ENCODE measurements around the gene ZBED4.
A peak's percentile ranks its signal among the peaks of the same experiment; 100 is the strongest.

ZBED4 gene

DNA sequence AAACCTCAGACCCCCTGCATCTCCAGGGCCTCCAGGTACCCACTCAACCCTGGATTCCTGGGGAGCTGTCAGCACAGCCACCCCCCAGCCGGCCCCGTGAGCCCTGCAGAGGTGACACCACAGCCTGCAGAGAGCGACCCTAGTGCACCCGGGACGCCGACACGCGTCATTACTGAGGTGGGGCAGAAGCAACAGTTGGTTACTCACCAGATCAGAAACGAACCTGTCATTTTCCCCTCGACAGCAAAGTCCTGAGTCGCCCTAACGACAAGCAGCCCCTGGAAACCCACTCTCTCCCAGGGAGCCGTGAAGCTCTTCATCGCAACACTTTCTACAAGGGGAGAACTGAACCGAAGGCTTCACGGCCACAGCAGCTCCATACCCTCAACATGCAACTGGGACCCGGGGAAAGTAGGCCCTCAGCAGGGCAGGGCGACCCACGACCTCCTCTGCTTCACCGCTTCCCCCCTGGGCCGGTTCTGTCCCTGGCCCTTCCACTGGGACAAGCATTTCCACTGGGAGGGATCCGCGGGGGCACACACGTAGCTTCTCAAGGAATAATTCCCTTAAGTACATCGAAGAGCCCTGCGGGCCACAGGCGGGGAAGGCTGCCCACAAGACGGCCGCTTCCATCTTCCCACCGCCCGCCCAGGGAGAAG is 27.6 kb upstream of the ZBED4 start:
- H3K27ac ChIP-seq = peak overlapping the region; percentile 64
- DNase-seq (ENCODE audit: low read depth, low spot score) = no peak

DNA sequence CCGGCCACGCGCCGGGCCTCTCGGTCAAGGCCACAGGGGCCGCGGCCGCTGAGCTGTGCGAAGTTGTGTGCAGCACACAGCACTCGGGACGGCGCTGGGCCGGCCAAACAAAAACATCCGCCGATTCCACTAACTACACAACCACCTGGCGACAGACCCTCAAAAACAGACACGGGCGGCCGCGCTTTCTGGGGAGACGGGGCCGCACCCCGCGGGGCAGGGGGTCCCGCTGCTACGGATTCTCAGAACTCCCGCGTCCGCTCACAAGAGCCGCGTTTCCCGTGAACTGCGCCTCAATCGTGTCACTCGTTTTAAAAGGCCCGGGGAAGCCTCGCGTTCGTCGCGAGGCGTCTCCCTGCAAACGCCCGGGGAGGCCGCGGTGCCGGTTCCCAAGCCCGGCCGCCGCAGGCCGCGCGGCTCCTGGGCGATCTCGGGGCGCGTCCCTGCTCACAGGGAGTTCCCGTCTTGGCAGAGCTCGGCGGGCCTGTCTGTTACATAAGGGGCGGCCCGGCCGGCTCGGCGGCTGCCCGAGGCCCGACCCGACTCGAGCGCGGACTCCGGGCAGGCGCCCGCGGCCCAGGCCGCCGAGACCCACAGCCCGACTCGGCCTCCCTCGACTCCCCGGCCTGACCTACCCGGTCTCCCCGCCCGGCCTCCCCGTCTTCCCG is 26.9 kb upstream of the ZBED4 start:
- DNase-seq (ENCODE audit: low read depth, low spot score) = no peak
- H3K27ac ChIP-seq = peak overlapping the region; percentile 64

DNA sequence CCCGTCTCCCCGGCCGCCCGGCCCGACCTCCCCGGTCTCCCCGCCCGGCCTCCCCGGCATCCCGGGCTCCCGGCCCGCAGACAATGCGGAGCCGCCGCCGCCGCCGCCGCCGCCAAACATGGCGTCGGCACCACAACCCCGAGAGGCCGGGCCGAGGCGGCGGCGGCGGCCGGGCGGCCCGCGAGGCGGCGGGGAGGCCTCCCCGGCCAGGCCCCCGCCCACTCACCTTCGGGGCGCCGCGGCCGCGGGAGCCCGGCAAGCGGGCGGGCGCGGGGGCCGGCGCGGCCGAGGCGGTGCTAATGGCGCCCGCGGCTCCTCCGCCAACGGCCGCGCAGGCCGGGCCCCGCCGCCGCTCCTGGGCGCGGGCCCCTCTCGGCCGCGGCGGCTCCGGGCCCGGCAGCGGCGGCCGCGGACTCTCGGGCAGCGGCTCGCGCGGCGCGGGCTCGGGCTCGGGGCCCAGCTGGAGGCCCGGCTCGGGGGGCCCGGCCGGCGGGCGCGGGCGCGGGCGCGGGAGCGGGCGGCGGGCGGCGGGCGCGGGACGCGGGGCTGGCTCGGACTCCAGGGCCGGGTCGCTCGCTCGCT is 26.3 kb upstream of the ZBED4 start:
- peak overlapping the region; percentile 64 for H3K27ac ChIP-seq
- no peak for DNase-seq (ENCODE audit: low read depth, low spot score)

DNA sequence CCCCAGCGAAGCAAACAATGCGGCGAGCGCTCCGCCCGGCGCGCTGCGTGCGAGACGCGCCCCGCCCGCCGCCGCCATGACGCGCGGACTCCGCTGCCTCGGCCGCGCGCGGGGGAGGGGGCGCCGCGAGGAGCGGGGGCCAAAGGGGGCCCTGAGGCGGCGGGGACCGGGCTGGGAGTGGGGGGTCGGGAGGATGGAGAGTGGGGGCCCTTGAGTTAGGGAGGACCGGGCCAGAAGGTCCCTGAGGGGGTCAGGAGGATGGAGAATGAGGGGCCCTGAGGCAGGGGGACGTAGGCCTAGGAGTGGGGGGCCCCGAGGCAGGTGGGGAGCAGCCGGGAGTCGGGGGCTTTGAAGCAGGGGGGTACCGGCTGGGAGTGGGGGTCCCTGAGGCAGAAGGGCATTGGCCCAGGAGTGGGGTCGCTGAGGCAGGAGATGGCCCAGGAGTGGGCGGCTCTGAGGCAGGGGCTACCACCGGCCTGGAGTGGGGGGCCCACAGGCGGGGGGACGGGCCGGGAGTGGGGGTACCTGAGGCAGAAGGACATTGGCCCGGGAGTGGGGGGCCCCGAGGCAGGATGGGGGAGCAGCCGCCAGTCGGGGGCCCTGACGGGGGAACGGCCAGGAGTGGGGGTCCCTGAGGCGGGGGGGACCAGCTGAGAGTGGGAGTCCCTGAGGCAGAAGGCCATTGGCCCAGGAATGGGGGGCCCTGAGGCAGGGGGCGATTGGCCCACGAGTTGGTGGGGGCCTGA is 25.6 kb upstream of the ZBED4 start, which contains the start of gene BRD1:
BRD1 (minus strand) TSS at position 21 of the 746 bp plus-strand sequence. CDS start 3,556 bp downstream, outside the sequence.
- no peak for DNase-seq (ENCODE audit: low read depth, low spot score)
- H3K27ac ChIP-seq = peak within 1 kb of the TSS; percentile 64

DNA sequence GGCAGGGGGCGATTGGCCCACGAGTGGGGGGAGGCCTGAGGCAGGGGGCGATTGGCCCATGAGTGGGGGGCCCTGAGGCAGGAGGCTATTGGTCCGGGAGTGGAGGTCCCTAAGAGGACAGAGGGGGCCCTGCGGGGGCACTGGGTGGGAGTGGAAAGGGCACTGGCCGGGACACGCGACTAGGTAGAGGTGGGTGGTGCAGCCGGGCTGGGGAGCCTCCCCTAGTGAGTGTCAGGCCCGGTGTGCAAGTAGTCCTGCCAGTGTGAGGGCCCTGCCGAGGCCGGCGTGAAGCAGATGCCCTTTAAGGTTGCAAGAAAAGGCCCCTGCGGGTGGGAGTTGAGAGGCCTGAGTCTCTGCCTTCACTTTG is 25.1 kb upstream of the ZBED4 start:
- no peak for DNase-seq (ENCODE audit: low read depth, low spot score)
- H3K27ac ChIP-seq = no peak overlapping the region

DNA sequence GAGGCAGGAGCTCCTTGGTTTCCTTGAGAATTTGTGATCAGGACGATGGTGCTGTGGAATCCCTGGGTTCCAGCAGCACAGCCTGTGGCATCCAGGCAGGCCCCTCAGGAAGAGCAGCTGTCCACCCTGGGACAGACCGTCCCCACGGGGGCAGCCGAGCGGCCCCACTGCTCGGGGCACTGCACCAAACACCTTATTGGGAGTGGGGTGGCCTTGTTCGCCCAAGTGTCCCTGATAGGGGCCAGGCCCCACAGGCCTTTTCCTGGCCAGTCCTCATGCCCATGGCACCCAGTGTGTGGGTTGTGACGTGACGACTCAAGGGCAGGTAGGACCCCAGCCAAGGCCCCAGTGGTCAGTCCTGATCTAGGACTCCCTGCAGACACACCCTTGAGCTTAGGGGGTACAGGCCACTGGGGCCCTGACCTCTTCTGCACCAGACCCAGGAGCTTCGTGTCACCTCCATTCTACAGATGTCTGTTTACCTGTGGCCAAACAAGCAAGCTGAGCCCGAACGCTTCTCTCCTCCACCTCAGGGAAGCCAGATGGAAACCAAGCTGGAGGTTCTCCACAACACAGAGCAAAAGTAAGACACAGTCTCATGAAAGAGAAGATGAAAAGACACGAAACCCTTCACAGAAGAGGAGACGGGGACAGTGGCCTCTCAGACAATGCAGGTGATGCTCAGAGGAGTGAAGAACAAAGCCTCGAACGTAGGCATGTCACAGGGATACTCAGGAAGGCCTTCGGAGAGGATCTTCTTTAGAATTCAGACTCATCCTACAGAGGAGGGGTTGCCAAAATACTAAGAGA is 24.4 kb upstream of the ZBED4 start:
- DNase-seq (ENCODE audit: low read depth, low spot score) = no peak
- H3K27ac ChIP-seq = no peak overlapping the region

DNA sequence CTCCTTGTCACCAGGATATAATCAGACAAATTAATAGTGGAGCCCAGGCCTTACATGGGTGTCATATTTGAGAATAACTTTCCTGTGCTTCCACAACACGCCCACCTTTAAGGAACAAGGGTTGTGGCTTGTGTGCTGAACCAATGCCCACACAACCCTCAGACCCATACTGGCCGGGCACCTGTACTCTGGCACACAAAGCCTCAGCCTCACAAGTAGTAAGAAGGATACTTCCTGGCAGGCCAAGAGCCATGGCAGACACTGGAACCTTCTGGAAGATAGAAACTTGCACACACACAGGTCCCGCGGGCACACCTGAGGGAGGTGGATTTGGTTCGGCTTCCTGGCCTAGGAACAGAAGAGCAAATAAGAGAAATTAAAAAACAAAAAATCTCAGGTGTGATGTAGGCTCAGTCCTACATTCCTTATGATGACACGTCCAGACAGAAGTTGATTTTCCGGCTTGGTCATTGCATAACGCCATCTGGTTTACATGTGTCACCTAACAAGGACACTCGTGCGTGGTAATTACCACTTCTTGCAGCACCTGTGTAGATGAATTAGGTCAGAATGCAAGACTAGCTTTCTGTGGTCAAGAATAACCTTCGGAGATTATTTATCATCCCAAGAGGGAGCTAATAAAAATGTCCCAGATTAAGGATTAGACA is 20.2 kb upstream of the ZBED4 start:
- H3K27ac ChIP-seq = peak overlapping the region; percentile 81
- peak; percentile 73 for DNase-seq (ENCODE audit: low read depth, low spot score)

DNA sequence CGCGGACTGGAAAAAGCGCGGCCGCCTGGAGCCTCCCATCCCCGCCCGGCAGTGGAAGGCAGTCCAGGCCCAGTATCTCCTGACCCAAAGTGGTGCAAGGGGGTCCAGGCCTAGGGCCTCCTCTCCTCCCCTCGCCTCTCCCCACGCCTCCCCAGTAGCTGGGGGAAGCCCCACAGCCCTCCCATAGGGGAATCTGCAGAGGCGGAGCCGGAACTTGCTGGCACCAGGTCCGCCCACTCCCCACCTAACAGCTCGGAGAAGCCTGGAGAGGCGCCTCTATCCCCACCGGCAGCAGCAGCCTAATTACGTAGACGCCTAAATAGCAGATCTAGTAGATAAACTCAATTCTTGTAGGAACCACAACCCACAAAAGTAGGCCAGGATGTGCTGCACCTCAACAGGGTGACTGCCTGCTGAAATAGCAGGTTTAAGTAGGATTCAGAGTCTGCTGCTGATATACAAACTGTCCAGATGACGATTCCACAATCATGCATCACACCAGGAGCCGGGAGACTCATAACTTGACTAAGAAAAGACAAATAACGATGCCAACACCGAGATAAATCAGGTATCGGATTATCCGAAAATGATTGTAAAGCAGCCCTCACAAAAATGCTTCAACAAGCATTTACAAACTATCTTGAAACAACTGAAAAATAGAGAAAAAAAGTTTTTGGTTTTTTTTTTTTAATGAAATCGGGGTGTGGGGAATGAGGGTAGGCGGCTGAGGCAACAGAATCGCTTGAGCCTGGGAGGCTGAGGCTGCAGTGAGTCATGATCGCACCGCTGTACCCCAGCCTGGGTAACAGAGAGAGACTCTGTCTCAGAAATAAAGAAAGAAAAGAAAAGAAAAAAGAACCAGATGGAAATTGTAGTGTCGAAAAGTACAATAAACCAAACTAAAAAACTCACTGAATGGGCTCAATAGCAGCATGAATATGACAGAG is 14.6 kb upstream of the ZBED4 start:
- no peak for DNase-seq (ENCODE audit: low read depth, low spot score)
- H3K27ac ChIP-seq = no peak overlapping the region

DNA sequence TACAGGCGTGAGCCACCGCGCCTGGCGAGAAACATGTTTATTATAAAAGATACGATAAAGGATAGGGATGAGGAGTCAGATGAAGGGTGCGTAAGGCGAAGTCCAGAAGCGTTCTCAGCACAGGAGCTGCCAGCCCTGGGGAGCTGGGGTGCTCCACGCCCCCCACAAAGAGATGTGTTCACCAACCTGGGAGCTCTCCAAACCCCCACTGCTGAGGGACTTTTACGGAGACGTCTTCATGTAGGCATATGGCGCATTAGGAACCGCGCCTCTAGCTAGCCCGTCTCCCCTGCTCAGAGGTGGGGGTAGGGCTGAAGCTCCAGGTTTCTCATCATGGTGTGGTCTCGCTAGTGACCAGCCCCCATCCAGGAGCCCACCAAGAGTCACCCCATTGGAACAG is 8.4 kb upstream of the ZBED4 start:
- no peak for DNase-seq (ENCODE audit: low read depth, low spot score)
- no peak overlapping the region for H3K27ac ChIP-seq

DNA sequence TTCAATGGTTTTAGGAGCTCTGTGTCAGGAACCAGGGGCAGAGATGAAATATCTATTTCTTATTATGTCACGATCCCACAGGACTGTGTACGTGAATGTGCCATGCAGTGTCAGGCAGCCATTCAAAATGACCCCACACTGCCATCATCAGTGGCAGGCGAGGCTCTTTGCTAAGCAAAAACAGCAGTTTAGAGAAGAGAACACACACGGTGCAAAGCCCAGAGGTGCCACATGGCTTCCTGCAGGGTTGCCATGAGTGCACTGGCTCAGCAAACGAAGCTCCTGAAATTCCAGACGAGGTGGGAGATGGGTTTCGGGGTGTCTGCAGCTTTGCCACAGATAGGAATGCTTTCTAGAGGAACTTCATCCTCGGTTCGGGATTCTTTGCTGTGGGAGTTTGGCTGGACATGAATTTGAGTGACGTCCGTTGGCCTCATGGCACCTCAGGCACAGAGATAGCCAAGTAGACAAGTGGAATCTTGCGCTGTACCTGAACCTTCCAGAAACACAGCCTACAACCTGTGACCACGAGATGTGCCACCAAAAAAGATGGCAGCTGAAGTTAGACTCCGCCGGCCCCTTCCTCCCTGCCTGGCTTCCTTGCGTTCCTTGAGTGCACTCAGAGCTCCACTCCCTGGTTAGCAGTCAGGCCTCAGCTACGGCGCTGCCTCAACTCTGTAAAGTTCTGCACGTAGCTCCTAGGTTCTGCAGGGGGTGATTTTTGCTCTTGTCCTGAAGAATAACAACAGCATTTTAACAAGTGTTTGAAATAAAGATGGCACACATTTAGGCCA is 7.8 kb upstream of the ZBED4 start:
- H3K27ac ChIP-seq = no peak overlapping the region
- DNase-seq (ENCODE audit: low read depth, low spot score) = no peak

DNA sequence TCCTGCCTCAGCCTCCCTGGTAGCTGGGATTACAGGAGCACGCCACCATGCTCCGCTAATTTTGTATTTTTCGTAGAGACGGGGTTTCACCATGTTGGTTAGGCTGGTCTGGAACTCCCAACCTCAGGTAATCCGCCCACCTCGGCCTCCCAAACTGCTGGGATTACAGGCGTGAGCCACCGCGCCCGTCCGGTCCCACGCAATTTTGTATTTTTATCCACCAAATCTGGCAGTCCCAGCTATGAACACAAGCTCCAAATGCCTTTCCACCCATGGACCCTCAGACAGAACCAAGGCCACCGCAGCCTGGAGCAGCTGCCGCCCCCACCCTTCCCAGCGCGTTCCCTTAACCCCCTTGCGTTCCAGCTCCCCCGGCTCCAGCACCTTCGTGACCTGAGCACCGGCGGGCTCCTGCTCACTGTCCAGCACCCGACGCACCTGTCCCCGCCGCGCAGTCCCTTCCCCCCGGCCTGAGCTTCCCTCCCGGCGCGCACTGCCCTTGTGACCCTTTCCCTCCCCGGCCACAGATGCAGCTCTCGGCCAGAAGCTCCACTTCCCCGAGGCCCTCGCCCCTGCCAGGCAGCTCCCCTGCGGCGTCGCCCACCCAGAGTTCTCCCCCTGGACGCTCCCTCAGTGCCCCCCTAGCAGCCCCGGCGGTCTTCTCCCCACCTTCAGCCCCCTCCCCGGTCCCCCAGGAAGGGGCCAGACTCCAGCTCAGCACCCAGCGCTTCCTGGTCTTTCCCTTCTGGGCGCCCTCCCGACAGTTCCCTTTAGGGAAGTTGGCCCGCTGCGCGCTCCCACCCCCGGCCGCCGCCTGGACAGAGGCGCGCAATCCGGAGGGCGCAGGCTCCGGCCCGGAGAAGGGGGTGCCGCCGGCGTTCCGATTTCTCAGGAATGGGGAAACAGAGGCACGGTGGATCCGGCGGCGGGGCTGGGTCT is 5.6 kb upstream of the ZBED4 start:
- H3K27ac ChIP-seq = no peak overlapping the region
- DNase-seq (ENCODE audit: low read depth, low spot score) = no peak

DNA sequence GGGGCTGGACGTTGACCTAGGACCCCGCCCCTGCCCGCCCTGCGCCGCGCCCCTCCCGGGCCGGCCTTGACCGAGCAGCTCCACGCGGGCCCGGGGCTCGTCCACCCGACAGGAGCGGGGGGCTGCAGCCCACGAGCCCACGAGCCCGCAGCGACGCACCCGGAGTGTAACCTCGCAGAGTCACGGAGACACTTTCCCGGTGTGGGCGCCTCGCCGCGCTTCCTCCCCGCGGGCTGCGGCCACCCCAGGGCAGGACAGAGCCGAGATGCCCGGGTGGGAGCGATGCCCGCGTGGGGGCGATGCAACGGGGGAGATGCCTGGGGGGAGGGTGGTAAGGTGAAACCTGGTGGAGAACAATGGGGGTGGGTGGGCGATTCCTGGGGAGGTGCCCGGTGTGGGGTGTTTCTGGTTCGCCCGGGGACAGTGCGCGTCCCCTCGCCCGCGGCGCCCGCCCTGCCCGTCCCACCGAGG is 4.9 kb upstream of the ZBED4 start:
- DNase-seq (ENCODE audit: low read depth, low spot score) = no peak
- H3K27ac ChIP-seq = no peak overlapping the region

DNA sequence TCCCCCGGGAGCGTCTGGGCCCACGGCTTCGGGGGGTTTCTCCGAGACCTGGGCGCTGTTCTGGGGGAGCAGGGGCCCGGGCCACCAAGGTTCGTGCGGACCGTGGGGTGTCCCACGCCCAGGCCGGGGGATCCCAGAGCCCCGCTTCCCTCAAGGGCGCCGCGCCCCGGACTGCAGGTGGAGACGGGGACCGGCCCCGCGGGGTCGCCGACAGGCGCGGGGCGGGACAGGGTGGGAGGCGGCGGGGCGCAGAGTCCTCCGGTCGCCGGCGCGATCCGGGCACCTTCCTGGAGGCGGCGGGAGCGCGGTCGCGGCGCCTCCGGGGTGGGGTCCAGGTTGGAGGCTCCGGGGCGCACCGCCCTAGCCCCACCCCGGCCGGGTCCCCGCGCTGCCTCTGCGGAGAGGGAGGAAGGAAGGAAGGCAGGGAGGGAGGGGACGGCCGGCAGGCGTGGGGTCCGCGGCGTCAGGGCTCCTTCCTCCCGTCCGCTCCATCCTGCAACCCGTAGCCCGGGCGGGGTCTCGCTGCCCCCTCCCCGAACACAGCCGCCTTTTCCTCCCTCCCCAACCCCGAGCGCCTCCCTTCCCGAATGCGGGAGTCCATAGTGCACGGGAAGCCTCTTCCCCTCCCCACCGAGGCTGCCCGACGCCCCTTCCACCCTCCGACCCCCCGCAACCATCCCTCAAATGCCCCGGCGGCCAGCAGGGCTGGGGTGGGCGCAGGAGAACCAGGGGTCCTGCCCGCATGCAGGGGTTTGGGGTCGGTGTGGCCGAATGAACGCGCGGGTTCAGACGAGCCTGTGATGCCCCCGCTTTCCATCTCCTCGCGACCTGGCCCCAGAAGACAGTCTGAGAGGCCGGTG is 4.3 kb upstream of the ZBED4 start:
- DNase-seq (ENCODE audit: low read depth, low spot score) = no peak
- no peak overlapping the region for H3K27ac ChIP-seq

DNA sequence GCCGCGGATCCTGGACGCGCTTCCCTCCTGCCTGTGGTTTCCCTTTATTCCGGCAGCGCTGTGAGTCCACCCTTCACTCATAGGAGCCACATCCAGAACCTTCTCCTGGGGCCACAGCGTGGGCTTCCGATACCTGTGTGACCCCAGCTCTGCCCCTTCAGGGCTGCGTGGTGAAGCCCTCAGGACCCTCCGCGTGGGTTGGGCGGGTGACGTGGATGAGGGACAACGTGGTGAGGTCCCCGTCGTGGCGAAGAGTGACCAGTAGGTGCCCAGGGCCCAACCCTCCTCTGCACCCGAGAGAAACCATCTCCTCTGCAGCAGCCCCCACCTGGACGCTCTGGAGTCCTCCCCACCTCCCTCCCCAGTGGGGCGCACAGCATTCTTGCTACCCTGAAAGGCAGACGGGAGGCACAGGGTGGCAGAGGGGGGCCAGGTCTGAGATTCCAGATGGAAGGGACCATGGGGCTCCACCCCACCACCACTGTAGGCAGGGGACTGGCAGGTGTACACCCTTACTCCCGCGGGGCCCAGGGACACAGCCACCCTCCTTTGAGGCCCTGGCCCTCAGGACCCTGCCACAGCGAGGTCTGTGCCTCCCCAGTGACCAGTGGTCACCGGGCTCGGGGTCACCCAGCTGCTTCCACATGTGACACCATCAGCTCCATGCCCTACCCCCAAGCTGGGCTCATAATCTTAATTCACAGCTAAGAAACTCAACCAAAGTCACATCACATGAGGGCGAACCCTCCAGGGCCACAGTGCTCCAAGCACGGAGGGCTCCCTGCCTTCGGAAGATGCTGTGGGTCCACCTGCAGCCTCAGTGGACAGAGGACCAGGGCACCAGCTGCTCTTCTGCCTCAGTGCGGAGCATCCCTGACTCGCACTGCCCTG is 3.4 kb upstream of the ZBED4 start:
- H3K27ac ChIP-seq = no peak overlapping the region

More for the DNA sequence above, 3.4 kb upstream of the ZBED4 start:
- no peak for DNase-seq (ENCODE audit: low read depth, low spot score)
